DLD1 (cell line): ENCODE results near the gene TNXB.
"Not testable (repeated sequence)": the region's sequence is repeated elsewhere in the genome, so short reads cannot be mapped to it uniquely, and the experiment has no call there.

Experiments
- in situ Hi-C: cut with HindIII; loops from 2 replicates; pipeline ENCODE4 v1.10.0; 2017; ENCODE audit warnings: low sequenced_read_pairs

Gene TNXB

GRCh38 chr6:32067521-32067920 is 41.6 kb downstream of the TNXB start:
- in situ Hi-C loops = not testable (repeated sequence)

- in situ Hi-C loops = no loop called here
These were observed 44.4 kb downstream of the TNXB start for GRCh38 chr6:32064706-32065105.

GRCh38 chr6:32060966-32061655 is 48.0 kb downstream of the TNXB start:
- in situ Hi-C loops = no loop called here

- in situ Hi-C loops = no loop called here
These were observed 50.6 kb downstream of the TNXB start for GRCh38 chr6:32058511-32058963.

GRCh38 chr6:32057966-32058365 is 51.2 kb downstream of the TNXB start:
- in situ Hi-C loops = no loop called here

GRCh38 chr6:32056254-32056653 is 52.9 kb downstream of the TNXB start:
- in situ Hi-C loops = no loop called here

GRCh38 chr6:32055756-32056155 is 53.4 kb downstream of the TNXB start:
- in situ Hi-C loops = not testable (repeated sequence)

- in situ Hi-C loops = not testable (repeated sequence)
These were observed 55.8 kb downstream of the TNXB start for GRCh38 chr6:32053314-32053713.

- in situ Hi-C loops = not testable (repeated sequence)
These were observed 56.5 kb downstream of the TNXB start for GRCh38 chr6:32052626-32053025.

GRCh38 chr6:32050562-32050961 is 58.6 kb downstream of the TNXB start:
- in situ Hi-C loops = no loop called here

- in situ Hi-C loops = not testable (repeated sequence)
These were observed 59.4 kb downstream of the TNXB start for GRCh38 chr6:32049736-32050135.

GRCh38 chr6:32049149-32049548 is 60.0 kb downstream of the TNXB start:
- in situ Hi-C loops = not testable (repeated sequence)

GRCh38 chr6:32047855-32048766 is 61.0 kb downstream of the TNXB start:
- in situ Hi-C loops = no loop called here

GRCh38 chr6:32047539-32047854 is 61.6 kb downstream of the TNXB start:
- in situ Hi-C loops = no loop called here

- in situ Hi-C loops = no loop called here
These were observed 62.1 kb downstream of the TNXB start for GRCh38 chr6:32047084-32047478.

- in situ Hi-C loops = no loop called here
These were observed 62.6 kb downstream of the TNXB start for GRCh38 chr6:32046450-32047083.

- in situ Hi-C loops = no loop called here
These were observed 63.2 kb downstream of the TNXB start for GRCh38 chr6:32045811-32046449.

GRCh38 chr6:32044916-32045315 is 64.2 kb downstream of the TNXB start:
- in situ Hi-C loops = not testable (repeated sequence)

GRCh38 chr6:32043589-32044380 is 65.4 kb downstream of the TNXB start:
- in situ Hi-C loops = not testable (repeated sequence)

- in situ Hi-C loops = not testable (repeated sequence)
These were observed 66.9 kb downstream of the TNXB start for GRCh38 chr6:32042276-32042675.
